Keratinocyte (primary cell): ENCODE measurements around the gene ECEL1. TPM values are rescaled to one million over a fixed set of nuclear protein-coding genes. Genes with fewer than 3 reads are reported as not detected.

Experiments used
- DNase-seq: peaks from one replicate; pipeline ENCODE4 v3.0.0-alpha.2; 2011; ENCODE audit warnings: low read depth, missing footprints, low spot score
- FAIRE-seq: peaks from 2 replicates; lab custom pipeline; 2011; peaks lifted over from hg19 to GRCh38; lab: Jason Lieb, UNC
- H2AFZ ChIP-seq: 2 replicates; pipeline ENCODE4 v1.6.0; 2012; ENCODE audit warnings: low read length, control low read depth, inconsistent platforms; ENCODE audit not compliant: control insufficient read depth
- H3K27ac ChIP-seq: 2 replicates; pipeline ENCODE4 v1.5.1; 2011; ENCODE audit warnings: low read length; ENCODE audit not compliant: control insufficient read depth, insufficient read depth
- H3K27me3 ChIP-seq: 3 replicates; pipeline ENCODE4 v1.6.0; 2011; ENCODE audit warnings: low read length; ENCODE audit not compliant: control insufficient read depth, insufficient read depth; ENCODE audit errors: extremely low read depth
- H3K36me3 ChIP-seq, 2 experiments: 2 replicates in 1 of 2; 3 replicates in 1 of 2; pipeline ENCODE4 v1.5.1; 2011; ENCODE audit warnings: low read length in 2 of 2, mild to moderate bottlenecking in 1 of 2; ENCODE audit not compliant: control insufficient read depth in 2 of 2, insufficient read depth in 2 of 2; ENCODE audit errors: extremely low read depth in 1 of 2
- H3K4me1 ChIP-seq: 3 replicates; pipeline ENCODE4 v1.5.1; 2011; ENCODE audit warnings: low read length; ENCODE audit not compliant: control insufficient read depth, insufficient read depth; ENCODE audit errors: extremely low read depth
- H3K4me2 ChIP-seq: 3 replicates; pipeline ENCODE4 v1.6.0; 2011; ENCODE audit warnings: low read depth, low read length; ENCODE audit not compliant: control insufficient read depth, insufficient read depth; ENCODE audit errors: extremely low read depth
- H3K4me3 ChIP-seq, 3 experiments: fragments of 200-600 bp in 1 of 3; sonication (generic) in 1 of 3; 2 replicates in 2 of 3; 3 replicates in 1 of 3; pipeline ENCODE4 v1.5.1; 2011 to 2016; ENCODE audit warnings: low read length in 3 of 3, mild to moderate bottlenecking in 3 of 3, control low read depth in 2 of 3, inconsistent platforms in 1 of 3, low read depth in 1 of 3, mixed read lengths in 1 of 3, mixed run types in 1 of 3, moderate library complexity in 1 of 3; ENCODE audit not compliant: control insufficient read depth in 2 of 3, insufficient read depth in 2 of 3; ENCODE audit errors: extremely low read depth in 1 of 3
- H3K79me2 ChIP-seq: 2 replicates; pipeline ENCODE4 v1.6.0; 2012; ENCODE audit warnings: low read length; ENCODE audit not compliant: control insufficient read depth, insufficient read depth
- H3K9ac ChIP-seq: 3 replicates; pipeline ENCODE4 v1.6.0; 2011; ENCODE audit warnings: low read length; ENCODE audit not compliant: control insufficient read depth, insufficient read depth; ENCODE audit errors: extremely low read depth
- H3K9me1 ChIP-seq: 3 replicates; pipeline ENCODE4 v1.6.0; 2011; ENCODE audit warnings: low read length; ENCODE audit not compliant: control insufficient read depth, insufficient read depth; ENCODE audit errors: extremely low read depth
- H3K9me3 ChIP-seq: 2 replicates; pipeline ENCODE4 v1.5.1; 2012; ENCODE audit warnings: low read depth, low read length; ENCODE audit not compliant: control insufficient read depth
- H4K20me1 ChIP-seq: 3 replicates; pipeline ENCODE4 v1.6.0; 2011; ENCODE audit warnings: low read length; ENCODE audit not compliant: control insufficient read depth, insufficient read depth; ENCODE audit errors: extremely low read depth
- EZH2 ChIP-seq: IDR thresholded peaks from one replicate; pipeline ENCODE4 v1.6.1; 2012; ENCODE audit warnings: inconsistent platforms, mild to moderate bottlenecking, low read length, moderate library complexity
- dilution Hi-C: fragments of 300-500 bp; cut with MboI; formaldehyde crosslinking; loops from one replicate; pipeline ENCODE4 v1.7.0; 2020; ENCODE audit warnings: low sequenced_read_pairs; ENCODE audit not compliant: extremely low pct_ligation_motif_present
- polyA plus RNA-seq, 5 experiments: library from polyadenylated mRNA; depleted of rRNA in 3 of 5; stranded (reverse) in 3 of 5; stranded (forward) in 1 of 5; unstranded in 1 of 5; fragments of >200 nt; gene quantifications; 1 replicate in 1 of 5; 2 replicates in 3 of 5; 3 replicates in 1 of 5; pipeline versions ENCODE4 v1.2.1 to v1.2.3, GENCODE V29; 2011 to 2012; ENCODE audit warnings: missing spikeins in 2 of 5, low read depth in 1 of 5, low replicate concordance in 1 of 5
- TF ChIP-seq, protein P1 (sequence below), 3 experiments: IDR thresholded peaks in 1 of 3; conservative IDR thresholded peaks in 1 of 3; optimal IDR thresholded peaks in 1 of 3; 2 replicates in 2 of 3; 3 replicates in 1 of 3; pipeline versions ENCODE3 to v1.5.1; 2011; ENCODE audit warnings: low read length in 3 of 3, mild to moderate bottlenecking in 3 of 3, moderate library complexity in 2 of 3, control low read depth in 1 of 3, inconsistent platforms in 1 of 3; ENCODE audit not compliant: insufficient read depth in 2 of 3; ENCODE audit errors: extremely low read depth in 1 of 3

The ECEL1 gene
- polyA plus RNA-seq, 1 donor (not counting 4 experiments of a cell fraction or from before 2014, with no cell fraction given), result not detected

DNA sequence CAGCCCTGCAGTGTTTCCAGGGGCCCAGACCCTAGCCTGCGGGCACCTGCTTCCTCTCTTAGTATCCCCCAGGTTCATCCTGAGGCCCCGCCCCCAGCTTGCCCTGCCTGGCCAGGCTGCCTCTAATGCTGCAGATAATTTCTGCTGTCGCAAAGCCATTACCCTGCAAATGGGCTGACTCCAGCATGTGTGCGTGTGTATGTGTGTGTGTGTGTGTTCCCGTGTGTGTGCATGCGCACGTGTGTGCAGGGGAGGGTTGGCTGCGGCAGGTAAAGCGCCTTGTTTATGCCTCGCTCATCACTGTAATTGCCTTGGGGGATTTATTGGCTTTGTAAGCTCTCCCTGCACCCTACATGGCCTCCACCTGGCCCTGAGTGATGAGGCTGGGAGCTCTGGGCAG, 25.0 kb upstream of the ECEL1 start:
- DNase-seq (no peak), FAIRE-seq (no peak)
- no peak overlapping the region for H3K9ac ChIP-seq
- H3K27me3 ChIP-seq, result peaks cover 11% of the 10 kb centered on the region
- H3K36me3 ChIP-seq, result no peaks in the 10 kb centered on the region
- H3K79me2 ChIP-seq, result no peaks in the 10 kb centered on the region
- H3K4me3 ChIP-seq, result no peak overlapping the region
- dilution Hi-C loops, result no loop called here
- H3K9me3 ChIP-seq, result no peaks in the 10 kb centered on the region
- no peak overlapping the region for H2AFZ ChIP-seq
- no peaks in the 10 kb centered on the region for H4K20me1 ChIP-seq
- H3K27ac ChIP-seq, result no peak overlapping the region
- no peaks in the 10 kb centered on the region for H3K9me1 ChIP-seq
- H3K4me2 ChIP-seq, result no peak overlapping the region
- TF ChIP-seq, protein P1, sequence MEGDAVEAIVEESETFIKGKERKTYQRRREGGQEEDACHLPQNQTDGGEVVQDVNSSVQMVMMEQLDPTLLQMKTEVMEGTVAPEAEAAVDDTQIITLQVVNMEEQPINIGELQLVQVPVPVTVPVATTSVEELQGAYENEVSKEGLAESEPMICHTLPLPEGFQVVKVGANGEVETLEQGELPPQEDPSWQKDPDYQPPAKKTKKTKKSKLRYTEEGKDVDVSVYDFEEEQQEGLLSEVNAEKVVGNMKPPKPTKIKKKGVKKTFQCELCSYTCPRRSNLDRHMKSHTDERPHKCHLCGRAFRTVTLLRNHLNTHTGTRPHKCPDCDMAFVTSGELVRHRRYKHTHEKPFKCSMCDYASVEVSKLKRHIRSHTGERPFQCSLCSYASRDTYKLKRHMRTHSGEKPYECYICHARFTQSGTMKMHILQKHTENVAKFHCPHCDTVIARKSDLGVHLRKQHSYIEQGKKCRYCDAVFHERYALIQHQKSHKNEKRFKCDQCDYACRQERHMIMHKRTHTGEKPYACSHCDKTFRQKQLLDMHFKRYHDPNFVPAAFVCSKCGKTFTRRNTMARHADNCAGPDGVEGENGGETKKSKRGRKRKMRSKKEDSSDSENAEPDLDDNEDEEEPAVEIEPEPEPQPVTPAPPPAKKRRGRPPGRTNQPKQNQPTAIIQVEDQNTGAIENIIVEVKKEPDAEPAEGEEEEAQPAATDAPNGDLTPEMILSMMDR (optimal IDR thresholded peaks at IDR 0.05 in 1 of 3, IDR thresholded peaks at IDR 0.05 in 1 of 3, conservative IDR thresholded peaks at IDR 0.05 in 1 of 3; ENCODE audit: extremely low read depth in 1 of 3, insufficient read depth in 2 of 3, low read length in 3 of 3), result no peak
- no peak for TF ChIP-seq EZH2
- no peaks in the 10 kb centered on the region for H3K4me1 ChIP-seq

DNA sequence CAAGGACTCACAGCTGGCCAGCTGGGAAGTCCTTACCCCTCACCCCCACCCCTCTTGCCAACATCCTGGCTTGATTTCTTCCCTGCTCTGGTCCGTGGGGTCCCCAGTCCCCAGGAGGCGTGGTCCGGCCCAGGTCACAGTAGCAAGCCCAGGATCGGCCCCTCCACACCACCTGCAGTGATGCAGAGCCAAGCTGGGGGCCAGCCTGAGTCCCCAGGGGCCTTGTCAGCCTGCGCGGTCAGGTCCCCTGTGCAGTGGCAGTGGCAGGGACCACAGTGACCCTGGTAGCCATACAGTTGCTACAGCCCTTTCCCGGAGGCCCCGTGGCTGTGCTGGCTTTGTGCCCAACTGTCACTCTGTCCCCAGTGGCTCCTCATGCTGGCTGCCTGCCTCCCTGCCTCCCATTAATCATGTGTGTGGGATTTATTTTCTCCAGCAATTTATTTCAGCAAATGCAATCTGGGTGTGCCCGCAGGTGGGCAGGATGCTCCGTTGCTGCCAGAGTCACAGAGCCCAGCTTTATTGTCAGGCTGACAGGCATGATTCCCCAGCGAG, 23.8 kb upstream of the ECEL1 start:
- H3K9me3 ChIP-seq, result no peaks in the 10 kb centered on the region

More for the DNA sequence above, 23.8 kb upstream of the ECEL1 start:
- no peaks in the 10 kb centered on the region for H3K4me1 ChIP-seq
- no peak overlapping the region for H3K4me3 ChIP-seq
- no peak for FAIRE-seq
- no peak overlapping the region for H3K4me2 ChIP-seq
- no peaks in the 10 kb centered on the region for H3K9me1 ChIP-seq
- DNase-seq, result no peak
- H2AFZ ChIP-seq, result no peak overlapping the region
- H3K27me3 ChIP-seq, result peaks cover 11% of the 10 kb centered on the region
- no peaks in the 10 kb centered on the region for H4K20me1 ChIP-seq
- TF ChIP-seq, protein P1 (optimal IDR thresholded peaks at IDR 0.05 in 1 of 3, IDR thresholded peaks at IDR 0.05 in 1 of 3, conservative IDR thresholded peaks at IDR 0.05 in 1 of 3; ENCODE audit: extremely low read depth in 1 of 3, insufficient read depth in 2 of 3, low read length in 3 of 3), result no peak
- no peak for TF ChIP-seq EZH2
- H3K9ac ChIP-seq, result no peak overlapping the region
- H3K79me2 ChIP-seq, result no peaks in the 10 kb centered on the region
- H3K27ac ChIP-seq, result no peak overlapping the region
- H3K36me3 ChIP-seq, result no peaks in the 10 kb centered on the region
- dilution Hi-C loops, result no loop called here
